ENCODE data around the gene LTBP3. TPM values are rescaled to one million over a fixed set of nuclear protein-coding genes. Genes with fewer than 3 reads are reported as not detected.

LTBP3 gene
- total and polyA plus RNA-seq, 2 of the 13 experiments (the other 11 are each of a cell fraction or from before 2014, with no cell fraction given): 12.2 to 68.1 TPM

DNA sequence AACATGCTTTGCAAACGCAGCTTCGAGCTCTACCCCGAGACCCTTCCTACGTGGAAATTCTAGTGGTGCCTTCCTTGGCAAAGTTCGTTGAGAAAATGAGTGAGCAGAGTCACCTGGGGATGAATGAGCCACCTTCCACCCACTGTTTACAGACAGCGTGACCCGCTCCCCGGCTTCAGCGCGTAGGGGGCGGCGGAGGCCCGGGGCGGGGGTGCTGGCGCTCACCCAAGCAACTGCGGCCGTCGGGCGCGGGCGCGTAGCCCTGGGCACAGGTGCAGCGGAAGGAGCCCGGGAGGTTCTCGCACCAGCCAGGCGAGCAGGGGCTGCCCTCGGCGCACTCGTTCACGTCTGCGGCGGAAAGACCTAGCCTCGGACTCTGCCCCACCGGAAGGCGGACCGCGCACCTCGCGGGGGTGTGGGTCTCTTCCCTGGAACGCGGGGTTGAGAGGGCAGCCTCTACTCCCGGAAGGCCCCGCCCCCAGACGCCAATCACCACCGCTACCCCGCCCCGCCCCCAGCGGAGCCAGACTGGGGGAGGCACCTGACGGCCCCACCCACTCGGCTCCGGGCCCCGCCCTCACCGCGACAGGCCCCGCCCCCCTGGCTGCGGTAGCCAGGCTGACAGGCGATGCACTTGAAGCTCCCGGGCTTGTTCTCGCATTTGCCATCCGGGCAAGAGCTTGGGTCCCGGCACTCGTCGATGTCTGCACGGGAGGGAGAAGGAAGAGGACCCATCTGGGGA is 11.8 kb downstream of the LTBP3 start (continued):
- TF ChIP-seq, protein P1, sequence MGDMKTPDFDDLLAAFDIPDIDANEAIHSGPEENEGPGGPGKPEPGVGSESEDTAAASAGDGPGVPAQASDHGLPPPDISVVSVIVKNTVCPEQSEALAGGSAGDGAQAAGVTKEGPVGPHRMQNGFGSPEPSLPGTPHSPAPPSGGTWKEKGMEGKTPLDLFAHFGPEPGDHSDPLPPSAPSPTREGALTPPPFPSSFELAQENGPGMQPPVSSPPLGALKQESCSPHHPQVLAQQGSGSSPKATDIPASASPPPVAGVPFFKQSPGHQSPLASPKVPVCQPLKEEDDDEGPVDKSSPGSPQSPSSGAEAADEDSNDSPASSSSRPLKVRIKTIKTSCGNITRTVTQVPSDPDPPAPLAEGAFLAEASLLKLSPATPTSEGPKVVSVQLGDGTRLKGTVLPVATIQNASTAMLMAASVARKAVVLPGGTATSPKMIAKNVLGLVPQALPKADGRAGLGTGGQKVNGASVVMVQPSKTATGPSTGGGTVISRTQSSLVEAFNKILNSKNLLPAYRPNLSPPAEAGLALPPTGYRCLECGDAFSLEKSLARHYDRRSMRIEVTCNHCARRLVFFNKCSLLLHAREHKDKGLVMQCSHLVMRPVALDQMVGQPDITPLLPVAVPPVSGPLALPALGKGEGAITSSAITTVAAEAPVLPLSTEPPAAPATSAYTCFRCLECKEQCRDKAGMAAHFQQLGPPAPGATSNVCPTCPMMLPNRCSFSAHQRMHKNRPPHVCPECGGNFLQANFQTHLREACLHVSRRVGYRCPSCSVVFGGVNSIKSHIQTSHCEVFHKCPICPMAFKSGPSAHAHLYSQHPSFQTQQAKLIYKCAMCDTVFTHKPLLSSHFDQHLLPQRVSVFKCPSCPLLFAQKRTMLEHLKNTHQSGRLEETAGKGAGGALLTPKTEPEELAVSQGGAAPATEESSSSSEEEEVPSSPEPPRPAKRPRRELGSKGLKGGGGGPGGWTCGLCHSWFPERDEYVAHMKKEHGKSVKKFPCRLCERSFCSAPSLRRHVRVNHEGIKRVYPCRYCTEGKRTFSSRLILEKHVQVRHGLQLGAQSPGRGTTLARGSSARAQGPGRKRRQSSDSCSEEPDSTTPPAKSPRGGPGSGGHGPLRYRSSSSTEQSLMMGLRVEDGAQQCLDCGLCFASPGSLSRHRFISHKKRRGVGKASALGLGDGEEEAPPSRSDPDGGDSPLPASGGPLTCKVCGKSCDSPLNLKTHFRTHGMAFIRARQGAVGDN (CRISPR knock-in tag; IDR thresholded peaks at IDR 0.05): peak; percentile 88
- TF ChIP-seq, protein P2, sequence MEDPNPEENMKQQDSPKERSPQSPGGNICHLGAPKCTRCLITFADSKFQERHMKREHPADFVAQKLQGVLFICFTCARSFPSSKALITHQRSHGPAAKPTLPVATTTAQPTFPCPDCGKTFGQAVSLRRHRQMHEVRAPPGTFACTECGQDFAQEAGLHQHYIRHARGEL (CRISPR knock-in tag; IDR thresholded peaks at IDR 0.05): no peak
- TF ChIP-seq, protein P3, sequence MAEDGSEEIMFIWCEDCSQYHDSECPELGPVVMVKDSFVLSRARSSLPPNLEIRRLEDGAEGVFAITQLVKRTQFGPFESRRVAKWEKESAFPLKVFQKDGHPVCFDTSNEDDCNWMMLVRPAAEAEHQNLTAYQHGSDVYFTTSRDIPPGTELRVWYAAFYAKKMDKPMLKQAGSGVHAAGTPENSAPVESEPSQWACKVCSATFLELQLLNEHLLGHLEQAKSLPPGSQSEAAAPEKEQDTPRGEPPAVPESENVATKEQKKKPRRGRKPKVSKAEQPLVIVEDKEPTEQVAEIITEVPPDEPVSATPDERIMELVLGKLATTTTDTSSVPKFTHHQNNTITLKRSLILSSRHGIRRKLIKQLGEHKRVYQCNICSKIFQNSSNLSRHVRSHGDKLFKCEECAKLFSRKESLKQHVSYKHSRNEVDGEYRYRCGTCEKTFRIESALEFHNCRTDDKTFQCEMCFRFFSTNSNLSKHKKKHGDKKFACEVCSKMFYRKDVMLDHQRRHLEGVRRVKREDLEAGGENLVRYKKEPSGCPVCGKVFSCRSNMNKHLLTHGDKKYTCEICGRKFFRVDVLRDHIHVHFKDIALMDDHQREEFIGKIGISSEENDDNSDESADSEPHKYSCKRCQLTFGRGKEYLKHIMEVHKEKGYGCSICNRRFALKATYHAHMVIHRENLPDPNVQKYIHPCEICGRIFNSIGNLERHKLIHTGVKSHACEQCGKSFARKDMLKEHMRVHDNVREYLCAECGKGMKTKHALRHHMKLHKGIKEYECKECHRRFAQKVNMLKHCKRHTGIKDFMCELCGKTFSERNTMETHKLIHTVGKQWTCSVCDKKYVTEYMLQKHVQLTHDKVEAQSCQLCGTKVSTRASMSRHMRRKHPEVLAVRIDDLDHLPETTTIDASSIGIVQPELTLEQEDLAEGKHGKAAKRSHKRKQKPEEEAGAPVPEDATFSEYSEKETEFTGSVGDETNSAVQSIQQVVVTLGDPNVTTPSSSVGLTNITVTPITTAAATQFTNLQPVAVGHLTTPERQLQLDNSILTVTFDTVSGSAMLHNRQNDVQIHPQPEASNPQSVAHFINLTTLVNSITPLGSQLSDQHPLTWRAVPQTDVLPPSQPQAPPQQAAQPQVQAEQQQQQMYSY (CRISPR knock-in tag; IDR thresholded peaks at IDR 0.05): no peak
- TF ChIP-seq ATF7-NPFF (CRISPR knock-in tag; IDR thresholded peaks at IDR 0.05; ENCODE audit: low read depth) (peak; percentile 31; the same call in 1 of the 2 replicates), ZNF629 (CRISPR knock-in tag; conservative IDR thresholded peaks at IDR 0.05) (0 out of 2 replicates have a peak, but pooled peaks have one; percentile 11), NCOA5 (CRISPR knock-in tag; IDR thresholded peaks at IDR 0.05) (no peak), ZBTB7A (CRISPR knock-in tag; IDR thresholded peaks at IDR 0.05) (no peak), SP2 (CRISPR knock-in tag; IDR thresholded peaks at IDR 0.05) (no peak), TBX3 (IDR thresholded peaks at IDR 0.05; ENCODE audit: borderline replicate concordance) (no peak), RBFOX2 (IDR thresholded peaks at IDR 0.05; ENCODE audit: low read depth, low read length) (peak; percentile 82), ZNF749 (CRISPR knock-in tag; IDR thresholded peaks at IDR 0.05; ENCODE audit: borderline replicate concordance) (no peak), ZNF253 (CRISPR knock-in tag; IDR thresholded peaks at IDR 0.05; ENCODE audit: borderline replicate concordance) (no peak), HOXA3 (CRISPR knock-in tag; IDR thresholded peaks at IDR 0.05) (peak; percentile 68; the same call in 1 of the 2 replicates)
- TF ChIP-seq, protein P4, sequence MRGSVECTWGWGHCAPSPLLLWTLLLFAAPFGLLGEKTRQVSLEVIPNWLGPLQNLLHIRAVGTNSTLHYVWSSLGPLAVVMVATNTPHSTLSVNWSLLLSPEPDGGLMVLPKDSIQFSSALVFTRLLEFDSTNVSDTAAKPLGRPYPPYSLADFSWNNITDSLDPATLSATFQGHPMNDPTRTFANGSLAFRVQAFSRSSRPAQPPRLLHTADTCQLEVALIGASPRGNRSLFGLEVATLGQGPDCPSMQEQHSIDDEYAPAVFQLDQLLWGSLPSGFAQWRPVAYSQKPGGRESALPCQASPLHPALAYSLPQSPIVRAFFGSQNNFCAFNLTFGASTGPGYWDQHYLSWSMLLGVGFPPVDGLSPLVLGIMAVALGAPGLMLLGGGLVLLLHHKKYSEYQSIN (CRISPR knock-in tag; IDR thresholded peaks at IDR 0.05; ENCODE audit: borderline replicate concordance): no peak
